Superior temporal gyrus (tissue), 1 donor: ENCODE measurements around the gene VILL.

Experiments
- DNase-seq: peaks from one replicate; pipeline ENCODE4 v3.0.0-alpha.2; 2016; ENCODE audit errors: extremely low spot score

Gene VILL

GRCh38 chr3:38000965-38001455 lies 10.4 kb downstream of the VILL start:
- DNase-seq, result peak; percentile 61

GRCh38 chr3:38001456-38002081 lies 11.0 kb downstream of the VILL start:
- no peak for DNase-seq

GRCh38 chr3:38002291-38002876 lies 11.8 kb downstream of the VILL start:
- no peak for DNase-seq

- no peak for DNase-seq
Measured at GRCh38 chr3:38002940-38003339, 12.4 kb downstream of the VILL start.

- peak; percentile 85 for DNase-seq
Measured at GRCh38 chr3:38003371-38003816, 12.8 kb downstream of the VILL start.

- no peak for DNase-seq
Measured at GRCh38 chr3:38003817-38004414, 13.3 kb downstream of the VILL start.

- DNase-seq, result peak; percentile 94
Measured at GRCh38 chr3:38004415-38005075, 14.0 kb downstream of the VILL start.

GRCh38 chr3:38005076-38006020 lies 14.8 kb downstream of the VILL start:
- DNase-seq, result peak; percentile 94

- no peak for DNase-seq
Measured at GRCh38 chr3:38006031-38006430, 15.4 kb downstream of the VILL start.

- no peak for DNase-seq
Measured at GRCh38 chr3:38006445-38006995, 15.9 kb downstream of the VILL start.

GRCh38 chr3:38007754-38008090 lies 17.1 kb downstream of the VILL start:
- DNase-seq, result no peak

- no peak for DNase-seq
Measured at GRCh38 chr3:38008191-38008701, 17.7 kb downstream of the VILL start.

- DNase-seq, result no peak
Measured at GRCh38 chr3:38008971-38009580, 18.5 kb downstream of the VILL start.

- DNase-seq, result no peak
Measured at GRCh38 chr3:38009807-38010591, 19.4 kb downstream of the VILL start.

- DNase-seq, result no peak
Measured at GRCh38 chr3:38011111-38011510, 20.5 kb downstream of the VILL start.

GRCh38 chr3:38015485-38015884 lies 24.9 kb downstream of the VILL start:
- no peak for DNase-seq

- DNase-seq, result no peak
Measured at GRCh38 chr3:38015984-38016383, 25.4 kb downstream of the VILL start.

GRCh38 chr3:38016410-38016809 lies 25.8 kb downstream of the VILL start:
- DNase-seq, result no peak

- no peak for DNase-seq
Measured at GRCh38 chr3:38016847-38017444, 26.4 kb downstream of the VILL start.
